Esophagus squamous epithelium (tissue), 5 donors: Measurements from ENCODE around the gene UTP14A. TPM values are rescaled to one million over a fixed set of nuclear protein-coding genes. Genes with fewer than 3 reads are reported as not detected.

Source experiments
- DNase-seq: peaks from one replicate; lab custom pipeline; 2025; lab: John Stamatoyannopoulos, UW
- H3K27ac ChIP-seq, 4 donors: fragments of 200-600 bp; sonication (generic); one replicate each; pipeline ENCODE4 v1.5.1; 2016 to 2019; ENCODE audit warnings: mild to moderate bottlenecking in 1 of 4
- H3K27me3 ChIP-seq, 4 donors: fragments of 200-600 bp; sonication (generic); 1 replicate in 3 of 4; 2 replicates in 1 of 4; pipeline versions ENCODE4 v1.5.1 to v1.6.0; 2017 to 2021; ENCODE audit warnings: antibody characterized with exemption in 1 of 4
- H3K36me3 ChIP-seq, 3 donors: fragments of 200-600 bp; sonication (generic); one replicate each; pipeline ENCODE4 v1.5.1; 2016 to 2019
- H3K4me1 ChIP-seq, 3 donors: fragments of 200-600 bp; sonication (generic); one replicate each; pipeline ENCODE4 v1.5.1; 2017 to 2019
- H3K4me3 ChIP-seq, 4 donors: fragments of 200-600 bp; sonication (generic); 1 replicate in 3 of 4; 2 replicates in 1 of 4; pipeline ENCODE4 v1.5.1; 2016 to 2019; ENCODE audit warnings: mild to moderate bottlenecking in 2 of 4, moderate library complexity in 1 of 4
- H3K9me3 ChIP-seq, 3 donors: fragments of 200-600 bp; sonication (generic); one replicate each; pipeline ENCODE4 v1.5.1; 2016 to 2019
- CTCF ChIP-seq, 6 experiments: fragments of 450-650 bp in 4 of 6; fragments of 200-600 bp in 2 of 6; sonication (generic) in 2 of 6; IDR thresholded peaks; one replicate each; pipeline ENCODE4 v1.5.1; 2016 to 2019; ENCODE audit warnings: antibody characterized with exemption in 6 of 6, mild to moderate bottlenecking in 4 of 6, moderate library complexity in 4 of 6
- POLR2A ChIP-seq, 4 donors: fragments of 450-650 bp; IDR thresholded peaks; one replicate each; pipeline ENCODE4 v1.6.1; 2017; ENCODE audit warnings: antibody characterized with exemption in 4 of 4, mild to moderate bottlenecking in 4 of 4, moderate library complexity in 3 of 4
- WGBS, 2 donors: methylation state at CpG; one replicate each; pipeline ENCODE4 v1.1.5; 2018; 5-methylcytosine and 5-hydroxymethylcytosine counted together
- intact Hi-C: fragments of 100-400 bp; cut with DNase I; formaldehyde crosslinking; loops from one replicate; pipeline ENCODE4 v1.15.0; 2022
- total RNA-seq, 4 donors: library from RNA; depleted of rRNA; stranded (reverse); fragments of >200 nt; gene quantifications; one replicate each; pipeline ENCODE4 v1.1.0, GENCODE V29; 2016
- donor health status: DM: yes; HTN: yes; CAD: no.

Gene UTP14A
- total RNA-seq, 4 donors from 2014 or later: 14.4 to 25.2 (median 19.5) TPM

DNA sequence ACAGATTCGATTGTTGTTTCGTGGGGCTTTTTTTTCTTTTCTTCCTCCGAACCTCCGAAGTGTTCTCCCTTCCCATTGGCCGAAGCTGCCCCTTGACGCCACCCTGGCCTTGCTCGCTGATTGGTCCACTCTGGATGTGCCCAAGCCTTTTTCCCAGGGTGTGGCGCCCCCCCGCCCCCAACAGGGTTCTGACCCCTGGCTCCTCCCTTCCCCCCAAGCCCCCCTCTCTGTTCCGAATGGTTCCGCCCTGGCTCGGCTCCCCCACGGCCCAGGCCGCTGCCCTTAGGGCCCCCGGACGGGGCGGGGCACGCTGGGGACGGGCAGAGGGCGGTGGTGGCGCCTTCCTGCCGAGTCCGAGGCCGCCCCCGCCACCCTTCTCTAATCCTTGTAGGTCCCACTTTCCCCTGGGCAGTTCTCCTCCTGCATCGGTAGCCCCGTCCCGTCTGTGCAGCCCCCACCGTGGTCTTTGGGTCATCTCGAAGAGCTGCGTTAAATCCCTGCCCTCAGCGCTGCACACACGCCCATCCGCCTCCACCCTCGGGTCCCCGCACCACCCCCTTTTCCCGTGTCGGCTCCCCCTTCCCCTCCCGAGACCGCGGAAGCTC, 25.5 kb downstream of the UTP14A start:
- H3K4me3 ChIP-seq: peak overlapping the region; percentile 45 to 70 (median 60)
- peak; percentile 46 for DNase-seq
- peak overlapping the region; percentile 75 to 91 (median 88) for H3K27ac ChIP-seq
- TF ChIP-seq CTCF (IDR thresholded peaks at IDR 0.05) (no peak), POLR2A (IDR thresholded peaks at IDR 0.05) (peak in 1 of 4 donors; percentile 42)
- H3K4me1 ChIP-seq: peaks cover 0 to 5% (median 0%) of the 10 kb centered on the region in 3 donors
- WGBS, 2 donors: 0 to 42% methylated on average over 5 to 9 of the region's 41 CpGs
- no peaks in the 10 kb centered on the region for H3K27me3 ChIP-seq
- H3K9me3 ChIP-seq: no peaks in the 10 kb centered on the region
- intact Hi-C loops: no loop called here
- H3K36me3 ChIP-seq: peaks cover 0 to 27% (median 0%) of the 10 kb centered on the region in 3 donors

GRCh38 chrX:129932016-129932820, 26.3 kb downstream of the UTP14A start:
- peak; percentile 75 for DNase-seq
- peak overlapping the region; percentile 75 to 91 (median 88) for H3K27ac ChIP-seq
- H3K9me3 ChIP-seq: no peaks in the 10 kb centered on the region
- WGBS, 2 donors: 0% methylated on average over 1 to 6 of the region's 97 CpGs
- peaks cover 0 to 20% (median 0%) of the 10 kb centered on the region in 3 donors for H3K36me3 ChIP-seq
- peaks cover 0 to 5% (median 0%) of the 10 kb centered on the region in 3 donors for H3K4me1 ChIP-seq
- peak overlapping the region; percentile 45 to 70 (median 60) for H3K4me3 ChIP-seq
- H3K27me3 ChIP-seq: no peaks in the 10 kb centered on the region
- intact Hi-C loops: no loop called here
- TF ChIP-seq POLR2A (IDR thresholded peaks at IDR 0.05) (peak in 1 of 4 donors; percentile 18), CTCF (IDR thresholded peaks at IDR 0.05) (no peak)

DNA sequence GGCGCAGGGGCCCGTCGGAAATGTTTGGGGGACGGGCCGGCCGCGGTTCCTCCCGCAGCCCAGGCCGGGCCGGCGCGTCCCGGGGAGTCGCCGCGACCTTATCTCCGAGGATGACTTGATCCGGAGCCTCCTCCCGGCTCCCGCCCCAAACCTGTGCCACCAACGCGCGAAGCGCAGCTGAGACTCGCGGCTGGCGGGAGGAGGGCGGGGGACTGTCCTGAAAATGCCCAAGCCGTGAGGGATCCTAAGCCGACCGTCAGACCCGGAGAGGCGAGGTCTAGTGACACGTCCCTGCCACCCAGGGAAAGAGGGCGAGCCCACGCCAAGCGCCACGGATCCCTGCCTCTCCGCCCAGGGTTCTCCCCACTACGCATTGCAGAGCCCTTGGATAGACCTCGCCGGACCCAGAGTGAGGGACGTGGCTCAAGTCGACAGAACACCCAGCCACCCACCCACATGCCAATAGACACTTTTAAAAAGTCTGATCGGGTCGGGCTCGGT, 26.9 kb downstream of the UTP14A start:
- H3K36me3 ChIP-seq: peaks cover 0 to 13% (median 0%) of the 10 kb centered on the region in 3 donors
- H3K4me3 ChIP-seq: peak overlapping the region; percentile 45 to 70 (median 60)
- no peak for DNase-seq
- peak overlapping the region; percentile 34 to 91 (median 81) for H3K27ac ChIP-seq
- intact Hi-C loops: no loop called here
- no peaks in the 10 kb centered on the region for H3K27me3 ChIP-seq
- 60% methylated on average over 1 of the region's 47 CpGs; no CpG with 5 or more reads in 1 of the 2 donors for WGBS, 2 donors
- peaks cover 0 to 5% (median 0%) of the 10 kb centered on the region in 3 donors for H3K4me1 ChIP-seq
- TF ChIP-seq POLR2A (IDR thresholded peaks at IDR 0.05) (no peak), CTCF (IDR thresholded peaks at IDR 0.05) (no peak)
- no peaks in the 10 kb centered on the region for H3K9me3 ChIP-seq

DNA sequence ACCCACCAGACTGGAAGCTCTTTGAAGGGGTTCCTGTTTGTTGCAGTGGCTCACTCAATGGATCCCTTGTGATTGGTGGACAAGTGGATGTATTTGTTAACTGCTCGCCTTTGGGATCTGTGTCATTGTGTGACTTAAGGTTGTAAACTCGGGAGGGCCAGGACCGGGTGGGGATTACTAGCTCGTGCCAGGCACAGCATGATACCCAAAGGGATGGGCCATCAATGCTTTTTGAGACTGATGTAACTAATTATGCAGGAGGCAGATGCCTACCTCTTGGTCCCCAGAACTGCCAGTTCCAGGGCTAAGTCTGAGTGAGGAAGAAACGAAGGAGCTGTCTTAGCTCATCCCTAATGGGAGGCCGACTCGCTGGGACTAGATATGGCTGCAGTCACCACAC, 27.7 kb downstream of the UTP14A start:
- DNase-seq: no peak
- TF ChIP-seq POLR2A (IDR thresholded peaks at IDR 0.05) (no peak), CTCF (IDR thresholded peaks at IDR 0.05) (no peak)
- Histone ChIP-seq H3K27me3 (no peaks in the 10 kb centered on the region), H3K27ac (no peak overlapping the region), H3K9me3 (no peaks in the 10 kb centered on the region), H3K36me3 (peaks cover 0 to 9% (median 0%) of the 10 kb centered on the region in 3 donors), H3K4me1 (peaks cover 0 to 5% (median 0%) of the 10 kb centered on the region in 3 donors), H3K4me3 (no peak overlapping the region)
- WGBS, 2 donors: 27 to 63% methylated on average over 3 to 4 of the region's 7 CpGs
- intact Hi-C loops: no loop called here
